Kasumi-1 (cell line): ENCODE data around the gene RGL2.
A peak's percentile ranks its signal among the peaks of the same experiment; 100 is the strongest.
"Not testable (repeated sequence)": the region's sequence is repeated elsewhere in the genome, so short reads cannot be mapped to it uniquely, and the experiment has no call there.

Source experiments
- DNase-seq, 2 experiments: peaks; one replicate each; lab custom pipeline; 2025; lab: John Stamatoyannopoulos, UW

RGL2 gene

DNA sequence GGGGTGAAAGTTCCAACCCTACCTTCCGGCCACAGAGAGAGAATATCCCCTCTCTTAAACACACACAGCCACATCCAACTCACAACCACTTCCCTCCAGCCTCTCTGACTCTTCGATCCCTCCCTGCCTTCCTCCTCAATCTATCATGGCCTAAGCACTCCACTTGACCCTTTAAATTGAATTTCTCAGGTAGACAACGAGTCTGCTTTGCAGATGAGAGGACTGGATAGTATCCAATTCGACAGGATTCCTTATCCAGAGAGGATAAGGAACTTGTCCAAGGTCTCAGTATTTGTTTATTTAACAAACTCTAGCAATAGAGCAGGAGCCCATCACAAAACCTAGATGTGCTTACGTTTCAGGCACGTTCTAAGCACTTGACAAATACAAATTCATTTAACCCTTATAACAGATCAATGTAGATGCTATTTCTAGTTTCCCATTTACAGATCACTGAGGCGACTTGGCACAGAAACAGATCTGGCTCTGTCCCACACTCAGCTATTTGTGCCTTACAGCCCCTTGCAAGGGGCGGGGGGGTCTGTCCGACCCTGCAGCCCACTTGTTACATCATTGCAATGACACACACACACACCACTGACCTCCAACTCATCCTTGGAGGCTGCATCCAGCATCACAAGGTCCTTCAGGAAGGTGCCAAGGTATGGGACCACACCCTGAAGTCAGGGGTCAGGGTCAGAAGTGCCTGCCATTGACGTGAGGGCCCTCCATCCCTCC is 4.5 kb downstream of the RGL2 start:
- no peak for DNase-seq

- DNase-seq = no peak
These were observed 5.6 kb downstream of the RGL2 start for GRCh38 chr6:33292996-33293682.

DNA sequence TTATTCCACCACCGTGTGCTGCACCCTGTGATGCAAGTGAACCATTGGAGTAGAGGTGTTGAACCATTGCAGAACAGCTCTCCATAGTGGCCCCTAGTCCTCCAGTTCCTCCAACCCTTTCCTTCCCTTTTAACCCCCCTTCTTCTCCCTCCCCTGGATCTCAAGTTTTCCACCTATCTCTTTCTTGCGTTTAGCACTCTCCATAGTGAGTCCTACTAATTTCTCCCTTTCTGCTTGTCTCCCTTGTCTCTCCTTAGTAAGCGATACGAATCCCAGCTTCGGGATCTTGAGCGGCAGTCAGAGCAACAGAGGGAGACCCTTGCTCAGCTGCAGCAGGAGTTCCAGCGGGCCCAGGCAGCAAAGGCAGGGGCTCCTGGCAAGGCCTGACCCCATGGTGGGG is 8.3 kb downstream of the RGL2 start:
- DNase-seq = peak in 1 of 2 experiments; percentile 13

DNA sequence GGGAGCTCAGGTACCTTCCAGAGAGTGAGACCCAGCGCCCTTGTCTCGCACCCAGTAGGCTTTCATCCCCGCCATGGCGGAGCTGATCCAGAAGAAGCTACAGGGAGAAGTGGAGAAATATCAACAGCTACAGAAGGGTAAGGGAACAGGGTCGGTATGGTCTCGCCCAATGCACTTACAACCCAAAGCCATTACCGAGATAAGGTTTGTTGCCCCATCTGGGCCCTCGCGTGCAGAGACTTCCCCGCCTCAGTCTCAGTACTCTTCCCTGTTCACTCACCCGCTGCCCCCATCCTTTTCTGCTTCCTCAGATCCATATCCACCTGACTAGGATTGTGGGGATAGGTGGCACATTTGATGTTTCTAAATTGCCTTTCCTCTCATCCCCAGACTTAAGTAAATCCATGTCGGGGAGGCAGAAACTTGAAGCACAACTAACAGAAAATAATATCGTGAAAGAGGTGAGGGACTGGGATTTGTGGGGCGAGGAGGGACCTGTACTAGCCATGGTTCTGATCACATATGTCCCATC is 8.9 kb downstream of the RGL2 start:
- DNase-seq = no peak

- peak; percentile 98 for DNase-seq
These were observed 9.6 kb downstream of the RGL2 start, which contains the start of the genes PFDN6 and WDR46 for GRCh38 chr6:33288921-33289783. Gene PFDN6 (plus strand): TSS chr6:33289601. CDS start chr6:33289857, 256 bp downstream. Gene WDR46 (minus strand): TSS chr6:33289239. CDS start chr6:33289170, 69 bp downstream.

- no peak for DNase-seq
These were observed 10.4 kb downstream of the RGL2 start for GRCh38 chr6:33288141-33288920.

- no peak for DNase-seq
These were observed 11.5 kb downstream of the RGL2 start for GRCh38 chr6:33286946-33287914.

DNA sequence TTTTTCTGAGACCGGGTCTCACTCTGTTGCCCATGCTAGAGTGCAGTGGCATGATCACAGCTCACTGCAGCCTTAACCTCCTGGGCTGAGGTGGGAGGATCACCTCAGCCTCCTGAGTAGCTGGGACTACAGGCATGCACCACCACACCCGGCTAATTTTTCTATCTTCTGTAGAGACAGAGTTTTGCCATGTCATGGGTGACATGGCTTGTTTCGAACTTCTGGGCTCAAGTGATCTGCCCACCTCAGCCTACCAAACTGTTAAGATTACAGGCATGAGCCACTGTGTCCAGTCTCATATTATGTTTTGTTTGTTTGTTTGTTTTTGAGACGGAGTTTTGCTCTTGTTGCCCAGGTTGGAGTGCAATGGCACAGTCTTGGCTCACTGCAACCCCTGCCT is 13.5 kb downstream of the RGL2 start:
- not testable (repeated sequence) for DNase-seq

- DNase-seq = no peak
These were observed 18.2 kb downstream of the RGL2 start for GRCh38 chr6:33280539-33280938.

DNA sequence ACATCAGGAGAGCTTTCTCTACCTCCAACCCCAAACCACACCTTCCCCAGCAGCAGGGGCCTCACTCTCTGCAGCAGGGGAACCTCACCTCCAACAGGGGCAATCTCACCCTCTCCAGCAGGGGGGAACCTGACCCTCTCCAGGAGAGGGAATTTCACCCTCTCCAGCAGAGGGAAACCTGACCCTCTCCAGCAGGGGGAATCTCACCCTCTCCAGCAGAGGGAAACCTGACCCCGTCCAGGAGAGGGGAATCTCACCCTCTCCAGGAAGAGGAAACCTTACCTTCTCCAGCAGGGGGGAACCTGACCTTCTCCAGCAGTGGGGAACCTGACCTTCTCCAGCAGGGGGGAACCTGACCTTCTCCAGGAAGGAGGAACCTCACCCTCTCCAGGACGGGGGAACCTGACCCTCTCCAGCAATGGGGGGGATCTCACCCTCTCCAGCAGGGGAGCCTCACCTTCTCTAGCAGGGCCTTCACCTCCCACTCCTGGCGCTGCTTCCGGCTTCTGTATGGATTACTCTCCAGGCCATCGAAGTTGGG is 18.7 kb downstream of the RGL2 start:
- peak; percentile 74 to 75 for DNase-seq

DNA sequence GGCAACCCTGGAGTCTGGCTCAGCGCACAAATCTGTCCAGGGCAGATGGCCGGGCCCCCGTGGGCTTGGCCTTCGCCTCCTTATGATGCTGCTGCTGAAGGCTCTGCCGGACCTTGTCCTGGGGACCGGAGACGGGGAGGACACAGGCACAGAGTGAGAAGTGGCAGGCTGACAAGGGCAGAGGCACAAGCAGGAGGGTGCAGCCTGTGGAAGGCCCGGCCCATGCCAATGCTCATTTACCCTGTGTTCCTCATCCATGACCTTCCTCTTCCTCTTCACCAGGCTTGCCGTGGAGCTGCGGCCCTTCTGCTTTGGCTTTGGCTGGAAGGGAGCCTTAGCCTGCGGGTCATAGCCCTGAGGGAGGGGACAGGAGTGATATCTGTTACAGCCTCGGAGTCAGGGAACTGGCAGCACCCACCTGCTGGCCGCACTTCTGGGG is 19.5 kb downstream of the RGL2 start:
- no peak for DNase-seq

GRCh38 chr6:33278810-33279209 is 19.9 kb downstream of the RGL2 start:
- DNase-seq = no peak

GRCh38 chr6:33278392-33278741 is 20.4 kb downstream of the RGL2 start:
- DNase-seq = no peak

DNA sequence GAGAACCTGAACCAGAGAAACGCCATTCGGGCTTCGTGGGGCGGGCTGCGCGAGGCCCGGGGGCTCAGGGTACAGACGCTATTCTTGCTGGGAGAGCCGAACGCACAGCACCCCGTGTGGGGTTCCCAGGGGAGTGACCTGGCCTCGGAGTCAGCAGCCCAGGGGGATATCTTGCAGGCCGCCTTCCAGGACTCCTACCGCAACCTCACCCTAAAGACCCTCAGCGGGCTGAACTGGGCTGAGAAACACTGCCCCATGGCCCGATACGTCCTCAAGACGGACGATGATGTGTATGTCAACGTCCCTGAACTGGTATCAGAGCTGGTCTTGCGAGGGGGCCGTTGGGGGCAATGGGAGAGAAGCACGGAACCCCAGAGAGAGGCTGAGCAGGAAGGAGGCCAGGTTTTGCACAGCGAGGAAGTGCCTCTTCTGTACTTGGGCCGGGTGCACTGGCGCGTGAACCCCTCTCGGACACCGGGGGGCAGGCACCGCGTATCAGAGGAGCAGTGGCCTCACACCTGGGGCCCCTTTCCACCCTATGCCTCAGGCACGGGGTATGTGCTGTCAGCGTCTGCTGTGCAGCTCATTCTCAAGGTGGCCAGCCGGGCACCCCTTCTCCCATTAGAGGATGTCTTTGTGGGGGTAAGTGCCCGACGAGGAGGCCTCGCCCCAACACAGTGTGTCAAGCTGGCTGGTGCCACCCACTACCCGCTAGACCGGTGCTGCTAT is 20.9 kb downstream of the RGL2 start:
- DNase-seq = no peak

DNA sequence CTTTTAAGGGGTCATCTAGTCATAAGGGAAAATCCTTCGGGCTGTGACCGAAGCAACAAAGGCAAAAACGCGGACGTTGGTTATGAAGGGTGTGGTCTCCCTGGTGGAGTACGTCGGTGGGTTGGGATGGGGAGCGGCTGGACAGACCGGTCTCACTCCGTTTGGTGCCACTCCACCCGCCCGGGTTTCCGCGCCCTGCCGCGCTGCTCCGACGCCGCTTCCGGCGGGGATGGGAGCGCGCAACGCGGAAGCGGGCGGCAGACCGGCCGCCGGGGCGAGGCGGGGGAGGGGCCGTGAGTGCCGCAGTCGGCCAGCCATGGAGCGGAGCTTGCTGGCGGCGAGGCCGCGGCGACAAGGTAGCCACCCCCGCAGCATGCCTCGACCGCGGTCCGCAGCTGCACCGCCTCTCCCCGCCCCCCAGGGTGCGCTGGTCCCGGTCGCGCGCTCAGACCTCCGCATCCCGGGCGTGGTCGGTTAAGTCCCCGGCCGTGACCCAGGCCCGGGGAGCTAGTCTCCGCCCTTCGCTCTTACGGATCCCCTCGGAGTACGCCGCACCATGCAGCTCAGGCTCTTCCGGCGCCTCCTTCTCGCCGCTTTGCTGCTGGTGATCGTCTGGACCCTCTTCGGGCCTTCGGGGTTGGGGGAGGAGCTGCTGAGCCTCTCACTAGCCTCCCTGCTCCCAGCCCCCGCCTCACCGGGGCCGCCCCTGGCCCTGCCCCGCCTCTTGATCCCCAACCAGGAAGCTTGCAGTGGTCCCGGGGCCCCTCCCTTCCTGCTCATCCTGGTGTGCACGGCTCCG is 21.7 kb downstream of the RGL2 start, which contains the start of gene B3GALT4:
TSS of gene B3GALT4 (plus strand) at position 260 of the 799 bp plus-strand sequence. CDS start at position 557, 297 bp downstream.
- DNase-seq = peak; percentile 69 to 78

- peak in 1 of 2 experiments; percentile 46 for DNase-seq
These were observed 22.2 kb downstream of the RGL2 start for GRCh38 chr6:33276581-33276863.

DNA sequence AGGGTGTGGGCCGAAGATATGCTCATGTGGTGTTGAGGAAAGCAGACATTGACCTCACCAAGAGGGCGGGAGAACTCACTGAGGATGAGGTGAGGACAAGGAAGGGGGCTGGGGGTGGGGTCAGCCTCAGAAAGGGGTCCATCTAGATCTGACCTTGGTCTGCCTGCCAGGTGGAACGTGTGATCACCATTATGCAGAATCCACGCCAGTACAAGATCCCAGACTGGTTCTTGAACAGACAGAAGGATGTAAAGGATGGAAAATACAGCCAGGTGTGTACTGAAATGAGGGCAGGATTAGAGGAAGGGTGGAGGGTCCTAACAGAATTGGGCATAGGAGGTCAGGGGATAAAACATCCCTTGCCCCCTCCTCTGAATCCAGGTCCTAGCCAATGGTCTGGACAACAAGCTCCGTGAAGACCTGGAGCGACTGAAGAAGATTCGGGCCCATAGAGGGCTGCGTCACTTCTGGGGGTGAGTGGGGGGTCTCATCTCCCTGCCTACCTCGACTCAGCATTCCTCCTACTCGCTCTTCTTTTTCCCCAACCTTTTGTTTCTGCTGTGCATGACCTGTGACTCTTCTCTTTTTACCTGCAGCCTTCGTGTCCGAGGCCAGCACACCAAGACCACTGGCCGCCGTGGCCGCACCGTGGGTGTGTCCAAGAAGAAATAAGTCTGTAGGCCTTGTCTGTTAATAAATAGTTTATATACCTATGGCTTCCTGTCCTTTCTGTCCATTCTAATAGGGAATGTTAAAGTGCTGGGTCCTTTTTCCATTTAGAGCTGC is 22.8 kb downstream of the RGL2 start:
- DNase-seq = not testable (repeated sequence)
